NCI-H1436 treated with DMSO at 0.1 percent for 48 hours (cell line): ENCODE data around the gene TM9SF2.
"Not testable (repeated sequence)": the region's sequence is repeated elsewhere in the genome, so short reads cannot be mapped to it uniquely, and the experiment has no call there.

Experiments
- DNase-seq: peaks from one replicate; lab custom pipeline; 2025; lab: John Stamatoyannopoulos, UW

Gene TM9SF2

GRCh38 chr13:99542788-99543406 lies 41.6 kb downstream of the TM9SF2 start:
- no peak for DNase-seq

GRCh38 chr13:99545361-99545760 lies 44.1 kb downstream of the TM9SF2 start:
- DNase-seq = no peak

GRCh38 chr13:99545979-99546378 lies 44.7 kb downstream of the TM9SF2 start:
- no peak for DNase-seq

GRCh38 chr13:99546878-99547277 lies 45.6 kb downstream of the TM9SF2 start:
- no peak for DNase-seq

GRCh38 chr13:99548448-99548847 lies 47.2 kb downstream of the TM9SF2 start:
- DNase-seq = no peak

- DNase-seq = no peak
Observed at GRCh38 chr13:99553033-99553432, 51.8 kb downstream of the TM9SF2 start.

- no peak for DNase-seq
Observed at GRCh38 chr13:99555149-99555548, 53.9 kb downstream of the TM9SF2 start.

GRCh38 chr13:99556867-99557443 lies 55.7 kb downstream of the TM9SF2 start:
- DNase-seq = no peak

- no peak for DNase-seq
Observed at GRCh38 chr13:99558570-99559180, 57.4 kb downstream of the TM9SF2 start.

GRCh38 chr13:99559560-99559959 lies 58.3 kb downstream of the TM9SF2 start:
- no peak for DNase-seq

- DNase-seq = no peak
Observed at GRCh38 chr13:99563404-99563803, 62.1 kb downstream of the TM9SF2 start.

GRCh38 chr13:99564386-99564785 lies 63.1 kb downstream of the TM9SF2 start:
- DNase-seq = no peak

- DNase-seq = no peak
Observed at GRCh38 chr13:99565478-99566124, 64.3 kb downstream of the TM9SF2 start.

GRCh38 chr13:99566125-99567083 lies 65.1 kb downstream of the TM9SF2 start:
- DNase-seq = no peak

GRCh38 chr13:99568901-99569300 lies 67.6 kb downstream of the TM9SF2 start:
- DNase-seq = not testable (repeated sequence)

- no peak for DNase-seq
Observed at GRCh38 chr13:99572131-99572530, 70.9 kb downstream of the TM9SF2 start.

GRCh38 chr13:99572921-99573320 lies 71.6 kb downstream of the TM9SF2 start:
- no peak for DNase-seq

GRCh38 chr13:99575376-99576120 lies 74.3 kb downstream of the TM9SF2 start:
- DNase-seq = no peak

- DNase-seq = no peak
Observed at GRCh38 chr13:99577934-99578917, 77.0 kb downstream of the TM9SF2 start.
